HG03060 (cell line): ENCODE results near the gene TNS3.

Experiments used
- ATAC-seq: cut with Tn5 transposase; IDR thresholded peaks from one replicate; pipeline ENCODE4 v1.9.1; 2021; ENCODE audit warnings: low read depth, moderate number of reproducible peaks; ENCODE audit not compliant: unreplicated experiment

The TNS3 gene

GRCh38 chr7:47325337-47325736, 256.6 kb downstream of the TNS3 start:
- no peak for ATAC-seq

- ATAC-seq = no peak
Measured at GRCh38 chr7:47323904-47324303, 258.0 kb downstream of the TNS3 start.

- no peak for ATAC-seq
Measured at GRCh38 chr7:47322731-47323130, 259.2 kb downstream of the TNS3 start.

- no peak for ATAC-seq
Measured at GRCh38 chr7:47320296-47320695, 261.6 kb downstream of the TNS3 start.

- peak; percentile 54 for ATAC-seq
Measured at GRCh38 chr7:47318395-47319182, 263.3 kb downstream of the TNS3 start.

GRCh38 chr7:47317487-47317886, 264.4 kb downstream of the TNS3 start:
- ATAC-seq = no peak

- ATAC-seq = no peak
Measured at GRCh38 chr7:47314728-47315607, 266.9 kb downstream of the TNS3 start.

GRCh38 chr7:47314248-47314647, 267.7 kb downstream of the TNS3 start:
- ATAC-seq = no peak

- ATAC-seq = no peak
Measured at GRCh38 chr7:47313564-47313963, 268.3 kb downstream of the TNS3 start.

GRCh38 chr7:47311891-47312290, 270.0 kb downstream of the TNS3 start:
- no peak for ATAC-seq

GRCh38 chr7:47310020-47310419, 271.9 kb downstream of the TNS3 start:
- no peak for ATAC-seq

GRCh38 chr7:47308808-47309207, 273.1 kb downstream of the TNS3 start:
- ATAC-seq = no peak

GRCh38 chr7:47307311-47307710, 274.6 kb downstream of the TNS3 start:
- ATAC-seq = no peak

- ATAC-seq = no peak
Measured at GRCh38 chr7:47304727-47305719, 276.9 kb downstream of the TNS3 start.

- ATAC-seq = no peak
Measured at GRCh38 chr7:47303695-47304453, 278.0 kb downstream of the TNS3 start.

GRCh38 chr7:47303014-47303694, 278.8 kb downstream of the TNS3 start:
- ATAC-seq = no peak

- no peak for ATAC-seq
Measured at GRCh38 chr7:47302560-47302959, 279.4 kb downstream of the TNS3 start.

GRCh38 chr7:47301657-47302295, 280.1 kb downstream of the TNS3 start:
- no peak for ATAC-seq

GRCh38 chr7:47301105-47301477, 280.8 kb downstream of the TNS3 start:
- no peak for ATAC-seq
